T-helper 1 cell treated with Interleukin-12 subunit alpha and Interleukin-12 subunit beta and Interleukin-4 antibody, amounts not matched to agents 30 μg/mL and 1 μg/mL, for 36 hours (primary cell): Measurements from ENCODE around the gene ZC3H4.

ENCODE experiments used
- H3K27ac Mint-ChIP-seq: one replicate; pipeline ENCODE4 v1.8.0; 2021; ENCODE audit warnings: mild to moderate bottlenecking, mixed read lengths
- H3K27me3 Mint-ChIP-seq: one replicate; pipeline ENCODE4 v1.8.0; 2021; ENCODE audit warnings: low read depth, mixed read lengths
- H3K36me3 Mint-ChIP-seq: one replicate; pipeline ENCODE4 v1.8.0; 2021; ENCODE audit warnings: low read depth, mixed read lengths
- H3K4me1 Mint-ChIP-seq: one replicate; pipeline ENCODE4 v1.8.0; 2021; ENCODE audit warnings: low read depth, mixed read lengths
- H3K4me3 Mint-ChIP-seq: one replicate; pipeline ENCODE4 v1.8.0; 2021; ENCODE audit warnings: mild to moderate bottlenecking, moderate library complexity, mixed read lengths
- H3K9me3 Mint-ChIP-seq: one replicate; pipeline ENCODE4 v1.8.0; 2021; ENCODE audit warnings: mixed read lengths

The ZC3H4 gene

DNA sequence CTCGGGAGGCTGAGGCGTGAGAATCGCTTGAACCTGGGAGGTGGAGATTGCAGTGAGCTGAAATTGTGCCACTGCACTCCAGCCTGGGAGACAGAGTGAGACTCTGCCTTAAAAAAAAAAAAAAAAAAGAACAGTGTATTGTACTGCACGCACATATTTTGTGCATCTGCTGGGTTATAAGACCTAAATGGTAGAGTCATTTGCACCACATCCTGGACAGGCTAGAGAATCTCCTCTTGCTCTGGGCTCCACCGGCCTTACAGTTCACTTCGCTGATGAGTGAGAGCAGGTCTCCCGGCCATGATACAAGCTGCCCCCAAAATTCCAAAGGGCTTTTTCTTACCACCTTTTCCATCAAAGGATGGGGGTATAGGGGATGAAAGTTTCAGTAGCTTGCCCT lies 9.8 kb upstream of the ZC3H4 start:
- H3K4me1 Mint-ChIP-seq: peaks cover 4% of the 10 kb centered on the region
- H3K9me3 Mint-ChIP-seq: no peaks in the 10 kb centered on the region
- H3K36me3 Mint-ChIP-seq: no peaks in the 10 kb centered on the region
- no peak overlapping the region for H3K4me3 Mint-ChIP-seq
- H3K27ac Mint-ChIP-seq: no peak overlapping the region
- H3K27me3 Mint-ChIP-seq: no peaks in the 10 kb centered on the region

DNA sequence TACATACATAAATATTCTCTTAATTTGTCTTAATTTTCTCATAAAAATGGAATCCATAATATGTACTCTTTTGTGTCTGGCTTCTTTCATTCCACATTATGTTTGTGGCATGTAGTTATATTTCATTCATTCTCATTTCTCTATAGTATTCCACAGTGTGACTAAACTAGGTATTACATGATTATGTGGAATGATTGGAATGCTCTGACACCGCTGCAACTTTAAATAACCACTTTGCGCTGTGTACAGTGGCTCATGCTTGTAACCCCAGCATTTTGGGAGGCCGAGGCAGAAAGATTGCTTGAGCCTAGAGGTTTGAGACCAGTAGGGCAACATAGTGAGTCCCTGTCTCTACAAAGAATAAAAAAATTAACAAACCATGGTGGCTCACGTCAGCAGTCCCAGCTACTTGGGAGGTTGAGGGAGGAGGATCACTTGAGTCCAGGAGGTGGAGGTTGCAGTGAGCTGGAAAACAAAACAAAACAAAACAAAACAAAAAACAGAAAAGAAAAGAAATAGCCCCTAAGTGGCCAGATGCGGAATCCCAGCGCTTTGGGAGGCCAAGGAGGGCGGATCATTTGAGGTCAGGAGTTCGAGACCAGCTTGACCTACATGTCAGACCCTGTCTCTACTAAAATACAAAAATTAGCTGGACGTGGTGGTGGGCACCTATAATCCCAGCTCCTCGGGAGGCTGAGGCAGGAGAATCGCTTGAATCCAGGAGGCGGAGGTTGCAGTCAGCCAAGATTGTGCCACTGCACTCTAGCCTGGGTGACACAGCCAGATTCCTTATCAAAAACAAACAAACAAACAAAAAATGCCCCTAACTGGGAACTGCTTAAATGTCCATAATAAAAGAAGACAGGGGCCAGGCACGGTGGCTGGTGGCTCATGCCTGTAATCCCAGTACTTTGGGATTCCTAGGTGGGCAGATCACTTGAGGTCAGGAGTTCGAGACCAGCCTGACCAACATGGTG lies 9.1 kb upstream of the ZC3H4 start:
- Mint-ChIP-seq H3K9me3 (no peaks in the 10 kb centered on the region), H3K4me1 (peaks cover 4% of the 10 kb centered on the region), H3K27ac (no peak overlapping the region), H3K36me3 (no peaks in the 10 kb centered on the region), H3K27me3 (no peaks in the 10 kb centered on the region), H3K4me3 (no peak overlapping the region)

DNA sequence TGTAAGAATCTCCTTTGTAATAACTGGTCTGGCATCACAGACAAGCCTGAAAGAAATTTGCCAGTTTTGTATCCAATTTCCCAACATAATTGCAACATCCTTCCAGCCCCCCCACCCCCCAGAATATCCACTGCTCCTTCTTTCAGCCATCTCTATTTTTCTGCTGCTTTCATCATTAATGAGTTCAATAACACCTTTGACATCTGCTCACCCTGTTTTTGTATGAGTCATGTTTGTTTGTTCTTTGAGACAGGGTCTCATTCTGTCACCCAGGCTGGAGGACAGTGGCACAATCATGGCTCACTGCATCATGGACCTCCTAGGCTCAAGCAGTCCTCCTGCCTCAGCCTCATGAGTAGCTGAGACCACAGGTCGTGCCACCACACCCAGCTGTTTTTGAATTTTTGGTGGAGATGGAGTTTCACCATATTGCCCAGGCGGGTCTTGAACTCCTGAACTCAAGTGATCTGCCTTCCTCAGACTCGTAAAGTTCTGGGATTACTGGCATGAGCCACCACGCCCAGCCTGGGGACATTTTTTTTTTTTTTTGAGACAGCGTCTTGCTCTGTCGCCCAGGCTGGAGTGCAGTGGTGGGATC lies 7.0 kb upstream of the ZC3H4 start:
- H3K4me3 Mint-ChIP-seq: no peak overlapping the region
- H3K4me1 Mint-ChIP-seq: peaks cover 6% of the 10 kb centered on the region
- H3K36me3 Mint-ChIP-seq: no peaks in the 10 kb centered on the region
- H3K9me3 Mint-ChIP-seq: no peaks in the 10 kb centered on the region
- no peaks in the 10 kb centered on the region for H3K27me3 Mint-ChIP-seq
- H3K27ac Mint-ChIP-seq: no peak overlapping the region

DNA sequence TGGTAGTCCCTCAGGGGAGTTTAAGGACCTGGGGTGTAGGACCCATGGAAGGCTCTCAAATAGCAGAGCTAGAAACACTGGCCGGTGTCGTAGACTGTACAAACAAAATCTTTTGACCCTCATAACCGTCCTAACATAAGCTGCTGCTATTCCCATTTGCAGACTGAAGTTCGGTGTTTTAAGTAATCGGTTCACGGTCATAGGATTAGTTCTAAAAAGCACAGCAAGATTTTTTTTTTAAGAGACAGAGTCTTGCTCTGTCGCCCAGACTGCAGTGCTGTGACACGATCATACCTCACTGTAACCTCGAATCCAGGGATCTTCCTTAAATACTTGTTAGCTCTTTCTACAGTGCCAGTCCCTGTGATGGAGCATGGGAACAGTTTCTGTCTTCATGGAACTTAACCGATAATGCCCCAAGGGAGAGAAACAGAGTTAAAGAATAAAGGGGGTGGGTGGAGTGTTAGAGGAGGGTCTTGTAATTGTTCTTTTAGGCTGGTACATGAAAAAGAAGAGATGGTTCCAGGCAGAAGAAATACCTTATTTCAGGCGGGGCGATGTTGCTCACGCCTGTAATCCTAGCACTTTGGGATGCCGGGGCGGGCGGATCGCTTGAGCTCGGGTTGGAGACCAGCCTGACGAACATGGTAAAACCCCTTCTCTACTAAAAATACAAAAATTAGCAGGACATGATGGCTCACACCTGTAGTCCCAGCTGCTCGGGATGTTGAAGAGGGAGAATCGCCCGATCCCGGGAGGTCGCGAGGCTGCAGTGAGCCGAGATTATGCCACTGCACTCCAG lies 475 bp upstream of the ZC3H4 start:
- Mint-ChIP-seq H3K9me3 (no peaks in the 10 kb centered on the region), H3K27ac (peak overlapping the region; percentile 100)

DNA sequence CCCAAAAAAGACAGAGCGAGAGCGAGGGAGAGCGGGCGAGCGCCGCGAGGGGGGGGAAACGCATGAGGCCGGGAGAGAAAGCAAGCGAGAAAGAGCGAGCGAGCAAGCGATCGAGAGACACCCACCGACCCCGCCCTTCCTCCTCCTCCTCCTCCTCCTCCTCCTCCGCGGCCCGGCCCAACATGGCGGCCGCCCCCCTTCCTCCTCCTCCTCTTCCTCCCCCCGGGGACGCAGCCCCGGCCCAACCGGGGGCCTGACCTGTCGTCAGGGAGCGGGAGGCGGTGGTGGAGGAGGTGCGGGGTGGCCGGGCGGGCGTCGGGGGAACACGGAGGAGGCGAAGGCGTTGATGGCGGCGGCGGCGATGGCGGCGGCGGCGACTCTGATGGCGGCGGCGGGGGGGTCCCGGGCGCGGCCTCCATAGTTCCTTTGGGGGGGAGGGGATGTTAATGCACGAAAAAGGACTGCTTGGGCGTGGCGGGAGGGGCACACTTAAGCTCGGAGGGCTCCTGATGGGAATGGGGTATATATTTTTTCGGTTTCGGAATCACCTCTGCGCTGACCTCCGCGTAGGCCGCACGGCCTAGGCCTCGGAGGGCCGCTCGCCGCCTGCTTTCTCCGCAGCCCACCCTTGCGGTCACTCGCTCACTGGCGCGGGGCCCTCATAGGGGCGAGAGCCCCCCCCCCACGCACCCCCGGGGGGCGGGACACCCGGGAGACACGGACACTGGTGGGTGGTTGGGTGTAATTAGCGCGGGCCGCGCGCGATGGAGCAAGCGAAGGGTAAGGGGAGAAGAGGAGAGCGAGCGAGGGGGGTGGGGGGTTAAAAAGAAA lies 1.2 kb downstream of the ZC3H4 start:
- peaks cover 29% of the 10 kb centered on the region for H3K36me3 Mint-ChIP-seq
- H3K4me3 Mint-ChIP-seq: peak overlapping the region; percentile 98
- no peaks in the 10 kb centered on the region for H3K27me3 Mint-ChIP-seq
- peak overlapping the region; percentile 100 for H3K27ac Mint-ChIP-seq
- no peaks in the 10 kb centered on the region for H3K9me3 Mint-ChIP-seq
- H3K4me1 Mint-ChIP-seq: peaks cover 36% of the 10 kb centered on the region

More for the DNA sequence above, 475 bp upstream of the ZC3H4 start:
- Mint-ChIP-seq H3K4me1 (peaks cover 19% of the 10 kb centered on the region), H3K27me3 (no peaks in the 10 kb centered on the region), H3K36me3 (peaks cover 27% of the 10 kb centered on the region), H3K4me3 (peak overlapping the region; percentile 98)

DNA sequence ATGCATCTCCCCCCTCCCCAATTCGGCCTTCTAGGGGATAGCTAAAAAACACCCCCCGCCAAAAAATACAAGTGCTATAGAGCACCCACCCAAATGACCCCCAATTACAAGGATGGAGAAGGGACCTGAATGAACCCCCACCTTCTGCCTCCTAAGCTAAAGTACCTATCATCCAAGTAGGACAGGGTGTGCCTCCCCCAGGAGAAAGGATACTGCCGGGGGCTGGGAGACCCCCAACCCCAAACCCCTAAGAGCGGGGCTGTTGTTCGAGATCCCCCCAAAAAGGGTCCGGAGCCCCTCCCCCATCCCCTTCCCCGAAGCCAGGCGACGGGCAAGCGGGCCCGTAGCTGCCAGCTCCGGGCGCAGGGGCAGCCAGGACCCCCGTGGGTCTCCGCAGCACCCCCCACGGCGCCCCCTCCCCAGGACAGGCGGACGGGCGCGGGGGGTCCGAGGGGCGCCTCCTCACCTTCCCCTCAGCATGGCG lies 1.9 kb downstream of the ZC3H4 start:
- H3K9me3 Mint-ChIP-seq: no peaks in the 10 kb centered on the region
- peaks cover 42% of the 10 kb centered on the region for H3K4me1 Mint-ChIP-seq
- peaks cover 31% of the 10 kb centered on the region for H3K36me3 Mint-ChIP-seq
- peak overlapping the region; percentile 98 for H3K4me3 Mint-ChIP-seq
- H3K27me3 Mint-ChIP-seq: no peaks in the 10 kb centered on the region
- peak overlapping the region; percentile 100 for H3K27ac Mint-ChIP-seq

DNA sequence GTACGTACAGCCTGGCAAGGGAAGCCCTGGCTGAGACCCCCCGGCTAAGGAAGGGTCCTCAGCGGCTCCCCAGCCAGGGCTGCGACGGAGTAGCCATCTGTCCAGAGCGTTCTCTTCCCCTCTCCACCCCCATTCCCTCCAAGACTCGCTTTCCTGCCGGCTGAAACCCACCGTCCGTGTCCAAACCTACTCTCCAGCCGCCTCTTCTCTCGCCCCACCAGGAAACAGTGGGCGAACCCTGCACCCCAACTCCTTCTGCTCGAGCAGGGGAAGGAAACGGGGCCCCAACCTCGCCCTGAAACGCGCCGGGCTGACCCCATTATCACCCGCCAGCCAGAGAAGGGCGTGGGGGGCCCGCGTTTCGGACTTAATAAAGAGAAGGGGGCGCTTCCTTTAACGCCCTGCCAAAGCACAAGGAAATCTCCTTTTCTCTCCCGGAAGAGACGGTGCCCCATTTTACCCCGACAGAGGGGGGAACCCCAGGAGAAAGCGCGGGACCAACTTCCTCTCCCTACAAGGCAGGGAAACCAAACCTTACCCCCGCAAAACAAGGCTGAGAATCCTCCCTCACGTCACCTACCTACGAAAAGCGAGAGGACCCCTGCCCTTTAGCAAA lies 2.5 kb downstream of the ZC3H4 start:
- H3K27ac Mint-ChIP-seq: peak overlapping the region; percentile 96
- H3K4me3 Mint-ChIP-seq: peak overlapping the region; percentile 89
- H3K4me1 Mint-ChIP-seq: peaks cover 45% of the 10 kb centered on the region
- no peaks in the 10 kb centered on the region for H3K9me3 Mint-ChIP-seq
- H3K27me3 Mint-ChIP-seq: no peaks in the 10 kb centered on the region
- H3K36me3 Mint-ChIP-seq: peaks cover 31% of the 10 kb centered on the region

DNA sequence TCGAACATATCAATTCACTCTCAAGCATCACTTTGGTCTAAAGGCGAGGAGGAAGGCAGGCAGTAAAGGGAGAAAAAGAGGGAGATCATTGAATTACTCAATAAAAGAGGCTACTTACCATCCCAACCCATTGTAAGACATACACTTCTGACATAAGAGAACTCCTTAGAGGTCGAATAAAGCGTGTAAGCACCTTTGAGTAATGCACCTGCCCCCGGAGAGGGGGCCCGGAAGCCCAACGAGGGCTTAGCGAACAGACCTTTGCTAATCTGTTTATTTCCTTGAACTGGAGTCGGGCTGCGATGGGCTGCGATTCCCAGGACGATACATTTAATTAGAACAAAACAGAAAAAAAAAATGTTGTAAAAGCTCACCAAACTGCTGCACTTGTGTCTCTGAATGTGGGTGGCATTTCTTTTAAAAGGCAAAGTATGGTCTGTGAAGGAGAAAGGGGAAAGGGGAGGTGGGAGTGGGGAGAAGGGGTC lies 3.0 kb downstream of the ZC3H4 start:
- Mint-ChIP-seq H3K9me3 (no peaks in the 10 kb centered on the region), H3K4me3 (peak overlapping the region; percentile 89), H3K36me3 (peaks cover 35% of the 10 kb centered on the region), H3K27me3 (no peaks in the 10 kb centered on the region), H3K27ac (peak overlapping the region; percentile 96), H3K4me1 (peaks cover 51% of the 10 kb centered on the region)

- peaks cover 36% of the 10 kb centered on the region for H3K36me3 Mint-ChIP-seq
- H3K9me3 Mint-ChIP-seq: no peaks in the 10 kb centered on the region
- H3K27me3 Mint-ChIP-seq: no peaks in the 10 kb centered on the region
- H3K27ac Mint-ChIP-seq: peak overlapping the region; percentile 96
- H3K4me3 Mint-ChIP-seq: peak overlapping the region; percentile 89
- peaks cover 51% of the 10 kb centered on the region for H3K4me1 Mint-ChIP-seq
Observed at GRCh38 chr19:47109541-47110375, 3.8 kb downstream of the ZC3H4 start.

GRCh38 chr19:47109177-47109540 lies 4.4 kb downstream of the ZC3H4 start:
- Mint-ChIP-seq H3K27ac (peak overlapping the region; percentile 96), H3K4me1 (peaks cover 50% of the 10 kb centered on the region), H3K36me3 (peaks cover 36% of the 10 kb centered on the region), H3K9me3 (no peaks in the 10 kb centered on the region), H3K4me3 (peak overlapping the region; percentile 89), H3K27me3 (no peaks in the 10 kb centered on the region)

DNA sequence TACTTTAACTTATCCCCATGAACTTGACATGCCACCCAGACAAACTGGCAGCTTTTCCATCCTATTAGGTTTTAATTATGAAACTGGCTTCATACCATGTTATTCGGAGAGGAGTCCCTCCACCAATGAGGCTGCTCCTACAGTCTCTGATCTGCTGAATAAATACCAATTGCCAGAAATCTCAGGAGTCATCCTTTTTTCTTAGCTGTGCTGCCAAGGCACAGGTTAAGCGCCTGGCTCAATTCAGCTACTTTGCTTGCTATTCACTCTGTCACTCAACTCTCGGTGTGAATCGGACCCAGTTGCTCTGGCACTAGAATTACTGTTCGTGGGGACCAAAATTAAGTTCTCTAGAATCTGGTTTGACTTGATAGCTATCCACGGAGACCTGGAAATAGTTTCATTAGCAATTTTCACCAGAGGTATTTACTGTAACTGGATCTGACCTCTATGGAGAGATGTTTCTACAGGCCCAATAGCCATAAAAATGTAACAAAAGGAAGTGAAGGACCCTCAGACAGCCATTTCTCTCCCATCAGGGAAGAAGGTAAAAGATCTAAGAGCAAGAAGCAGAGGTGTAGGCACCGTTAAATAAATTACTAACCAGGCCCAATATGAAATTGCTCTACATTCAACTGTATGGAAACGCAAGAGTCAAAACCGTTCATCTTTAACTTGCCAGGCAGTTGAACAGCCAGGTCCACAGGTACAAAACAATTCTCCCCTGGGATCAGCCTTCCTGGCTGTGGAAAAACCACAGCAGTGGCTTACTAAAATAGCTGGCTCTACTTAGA lies 5.4 kb downstream of the ZC3H4 start:
- Mint-ChIP-seq H3K27me3 (no peaks in the 10 kb centered on the region), H3K4me3 (peak overlapping the region; percentile 89), H3K27ac (peak overlapping the region; percentile 96), H3K9me3 (no peaks in the 10 kb centered on the region), H3K4me1 (peaks cover 48% of the 10 kb centered on the region), H3K36me3 (peaks cover 33% of the 10 kb centered on the region)
